ENCODE data around the gene MRPS34.
"Not testable (repeated sequence)": the region's sequence is repeated elsewhere in the genome, so short reads cannot be mapped to it uniquely, and the experiment has no call there.

The MRPS34 gene

GRCh38 chr16:1810536-1810935, 37.6 kb upstream of the MRPS34 start:
- Histone ChIP-seq H3K4me1 (ENCODE audit: control extremely low read depth in 1 of 4, control insufficient read depth in 4 of 4, insufficient read depth in 4 of 4, low read length in 3 of 4) (peaks cover 0 to 4% (median 3%) of the 10 kb centered on the region in 4 experiments), H3K27ac (ENCODE audit: insufficient read depth in 1 of 2, low read depth in 1 of 2, low read length in 2 of 2, poor library complexity in 1 of 2, severe bottlenecking in 2 of 2) (no peak overlapping the region), H3K36me3 (ENCODE audit: control insufficient read depth in 4 of 4, insufficient read depth in 4 of 4, low read length in 3 of 4) (peaks cover 4 to 48% (median 28%) of the 10 kb centered on the region in 4 experiments), H3K9me3 (ENCODE audit: control extremely low read depth in 1 of 5, control insufficient read depth in 4 of 5, insufficient read depth in 2 of 5, low read depth in 1 of 5, low read length in 4 of 5) (no peaks in the 10 kb centered on the region), H3K27me3 (replicated peaks in 2 of 5; ENCODE audit: control insufficient read depth in 4 of 5, insufficient read depth in 5 of 5, low read length in 4 of 5) (no peaks in the 10 kb centered on the region), H3K4me3 (ENCODE audit: control insufficient read depth in 1 of 7, extremely low read depth in 1 of 7, insufficient read depth in 4 of 7, low read depth in 2 of 7, low read length in 6 of 7) (no peak overlapping the region)
- no peak for DNase-seq
- ChIA-PET POLR2A (no interaction called here), CTCF (interaction anchor here (0.6 to 1.6 kb wide), 3 partner anchors 17 to 1044 kb away, joined by 3 to 5 read pairs (median 3); partner anchors contain the start of genes FAHD1 and HAGH)
- WGBS (ENCODE audit: insufficient coverage) = over 99% methylated on average over 13 of the region's 16 CpGs

GRCh38 chr16:1810106-1810505, 37.2 kb upstream of the MRPS34 start:
- CTCF ChIA-PET = interaction anchor here (0.6 to 1.6 kb wide), 3 partner anchors 17 to 1045 kb away, joined by 3 to 5 read pairs (median 3); partner anchors contain the start of genes FAHD1 and HAGH

GRCh38 chr16:1809281-1809801, 36.4 kb upstream of the MRPS34 start:
- Histone ChIP-seq H3K27ac (ENCODE audit: insufficient read depth in 1 of 2, low read depth in 1 of 2, low read length in 2 of 2, poor library complexity in 1 of 2, severe bottlenecking in 2 of 2) (no peak overlapping the region), H3K36me3 (ENCODE audit: control insufficient read depth in 4 of 4, insufficient read depth in 4 of 4, low read length in 3 of 4) (peaks cover 4 to 41% (median 26%) of the 10 kb centered on the region in 4 experiments), H3K4me3 (ENCODE audit: control insufficient read depth in 1 of 7, extremely low read depth in 1 of 7, insufficient read depth in 4 of 7, low read depth in 2 of 7, low read length in 6 of 7) (no peak overlapping the region), H3K9me3 (ENCODE audit: control extremely low read depth in 1 of 5, control insufficient read depth in 4 of 5, insufficient read depth in 2 of 5, low read depth in 1 of 5, low read length in 4 of 5) (no peaks in the 10 kb centered on the region), H3K27me3 (replicated peaks in 2 of 5; ENCODE audit: control insufficient read depth in 4 of 5, insufficient read depth in 5 of 5, low read length in 4 of 5) (no peaks in the 10 kb centered on the region), H3K4me1 (ENCODE audit: control extremely low read depth in 1 of 4, control insufficient read depth in 4 of 4, insufficient read depth in 4 of 4, low read length in 3 of 4) (peaks cover 0 to 4% (median 3%) of the 10 kb centered on the region in 4 experiments)
- no peak for DNase-seq
- CTCF ChIA-PET = no interaction called here
- WGBS (ENCODE audit: insufficient coverage) = 89% methylated on average over 22 of the region's 28 CpGs
- POLR2A ChIA-PET = no interaction called here

More at GRCh38 chr16:1810106-1810505, 37.2 kb upstream of the MRPS34 start:
- H3K9me3 ChIP-seq (ENCODE audit: control extremely low read depth in 1 of 5, control insufficient read depth in 4 of 5, insufficient read depth in 2 of 5, low read depth in 1 of 5, low read length in 4 of 5) = no peaks in the 10 kb centered on the region
- peaks cover 4 to 44% (median 25%) of the 10 kb centered on the region in 4 experiments for H3K36me3 ChIP-seq (ENCODE audit: control insufficient read depth in 4 of 4, insufficient read depth in 4 of 4, low read length in 3 of 4)
- 100% methylated on average over 8 of the region's 16 CpGs for WGBS (ENCODE audit: insufficient coverage)
- H3K4me3 ChIP-seq (ENCODE audit: control insufficient read depth in 1 of 7, extremely low read depth in 1 of 7, insufficient read depth in 4 of 7, low read depth in 2 of 7, low read length in 6 of 7) = no peak overlapping the region
- no peak overlapping the region for H3K27ac ChIP-seq (ENCODE audit: insufficient read depth in 1 of 2, low read depth in 1 of 2, low read length in 2 of 2, poor library complexity in 1 of 2, severe bottlenecking in 2 of 2)
- H3K4me1 ChIP-seq (ENCODE audit: control extremely low read depth in 1 of 4, control insufficient read depth in 4 of 4, insufficient read depth in 4 of 4, low read length in 3 of 4) = peaks cover 0 to 4% (median 3%) of the 10 kb centered on the region in 4 experiments
- DNase-seq = no peak
- POLR2A ChIA-PET = no interaction called here
- no peaks in the 10 kb centered on the region for H3K27me3 ChIP-seq (replicated peaks in 2 of 5; ENCODE audit: control insufficient read depth in 4 of 5, insufficient read depth in 5 of 5, low read length in 4 of 5)

- H3K9me3 ChIP-seq (ENCODE audit: control extremely low read depth in 1 of 5, control insufficient read depth in 4 of 5, insufficient read depth in 2 of 5, low read depth in 1 of 5, low read length in 4 of 5) = no peaks in the 10 kb centered on the region
- H3K36me3 ChIP-seq (ENCODE audit: control insufficient read depth in 4 of 4, insufficient read depth in 4 of 4, low read length in 3 of 4) = peaks cover 4 to 40% (median 25%) of the 10 kb centered on the region in 4 experiments
- WGBS (ENCODE audit: insufficient coverage) = 86% methylated on average over 16 of the region's 18 CpGs
- ChIA-PET CTCF (no interaction called here), POLR2A (no interaction called here)
- no peak overlapping the region for H3K27ac ChIP-seq (ENCODE audit: insufficient read depth in 1 of 2, low read depth in 1 of 2, low read length in 2 of 2, poor library complexity in 1 of 2, severe bottlenecking in 2 of 2)
- no peak overlapping the region for H3K4me3 ChIP-seq (ENCODE audit: control insufficient read depth in 1 of 7, extremely low read depth in 1 of 7, insufficient read depth in 4 of 7, low read depth in 2 of 7, low read length in 6 of 7)
- peaks cover 0 to 4% (median 3%) of the 10 kb centered on the region in 4 experiments for H3K4me1 ChIP-seq (ENCODE audit: control extremely low read depth in 1 of 4, control insufficient read depth in 4 of 4, insufficient read depth in 4 of 4, low read length in 3 of 4)
- H3K27me3 ChIP-seq (replicated peaks in 2 of 5; ENCODE audit: control insufficient read depth in 4 of 5, insufficient read depth in 5 of 5, low read length in 4 of 5) = no peaks in the 10 kb centered on the region
- no peak for DNase-seq
These were observed 35.8 kb upstream of the MRPS34 start for GRCh38 chr16:1808691-1809090.

- Histone ChIP-seq H3K4me1 (ENCODE audit: control extremely low read depth in 1 of 4, control insufficient read depth in 4 of 4, insufficient read depth in 4 of 4, low read length in 3 of 4) (peaks cover 0 to under 1% (median 0%) of the 10 kb centered on the region in 4 experiments), H3K9me3 (ENCODE audit: control extremely low read depth in 1 of 5, control insufficient read depth in 4 of 5, insufficient read depth in 2 of 5, low read depth in 1 of 5, low read length in 4 of 5) (no peaks in the 10 kb centered on the region), H3K27me3 (replicated peaks in 2 of 5; ENCODE audit: control insufficient read depth in 4 of 5, insufficient read depth in 5 of 5, low read length in 4 of 5) (no peaks in the 10 kb centered on the region), H3K4me3 (ENCODE audit: control insufficient read depth in 1 of 7, extremely low read depth in 1 of 7, insufficient read depth in 4 of 7, low read depth in 2 of 7, low read length in 6 of 7) (no peak overlapping the region), H3K36me3 (ENCODE audit: control insufficient read depth in 4 of 4, insufficient read depth in 4 of 4, low read length in 3 of 4) (peaks cover 2 to 34% (median 22%) of the 10 kb centered on the region in 4 experiments), H3K27ac (ENCODE audit: insufficient read depth in 1 of 2, low read depth in 1 of 2, low read length in 2 of 2, poor library complexity in 1 of 2, severe bottlenecking in 2 of 2) (no peak overlapping the region)
- POLR2A ChIA-PET = no interaction called here
- DNase-seq = no peak
- CTCF ChIA-PET = no interaction called here
- 82% methylated on average over 7 of the region's 10 CpGs for WGBS (ENCODE audit: insufficient coverage)
These were observed 34.7 kb upstream of the MRPS34 start for GRCh38 chr16:1807626-1808025.

GRCh38 chr16:1800701-1801100, 27.8 kb upstream of the MRPS34 start:
- Histone ChIP-seq H3K4me3 (ENCODE audit: control insufficient read depth in 1 of 7, extremely low read depth in 1 of 7, insufficient read depth in 4 of 7, low read depth in 2 of 7, low read length in 6 of 7) (no peak overlapping the region), H3K9me3 (ENCODE audit: control extremely low read depth in 1 of 5, control insufficient read depth in 4 of 5, insufficient read depth in 2 of 5, low read depth in 1 of 5, low read length in 4 of 5) (peaks cover 0 to 11% (median 4%) of the 10 kb centered on the region in 5 experiments), H3K4me1 (ENCODE audit: control extremely low read depth in 1 of 4, control insufficient read depth in 4 of 4, insufficient read depth in 4 of 4, low read length in 3 of 4) (no peaks in the 10 kb centered on the region), H3K27ac (ENCODE audit: insufficient read depth in 1 of 2, low read depth in 1 of 2, low read length in 2 of 2, poor library complexity in 1 of 2, severe bottlenecking in 2 of 2) (no peak overlapping the region), H3K27me3 (replicated peaks in 2 of 5; ENCODE audit: control insufficient read depth in 4 of 5, insufficient read depth in 5 of 5, low read length in 4 of 5) (no peaks in the 10 kb centered on the region), H3K36me3 (ENCODE audit: control insufficient read depth in 4 of 4, insufficient read depth in 4 of 4, low read length in 3 of 4) (peaks cover 0 to 2% (median under 1%) of the 10 kb centered on the region in 4 experiments)
- no peak for DNase-seq
- WGBS (ENCODE audit: insufficient coverage) = 87% methylated on average over 10 of the region's 10 CpGs
- POLR2A ChIA-PET = no interaction called here
- CTCF ChIA-PET = no interaction called here

GRCh38 chr16:1799263-1799662, 26.3 kb upstream of the MRPS34 start:
- DNase-seq = peak in 1 of 3 donors; percentile 11
- POLR2A ChIA-PET; H3K4me3 ChIP-seq (ENCODE audit: control insufficient read depth in 1 of 7, extremely low read depth in 1 of 7, insufficient read depth in 4 of 7, low read depth in 2 of 7, low read length in 6 of 7); H3K27ac ChIP-seq (ENCODE audit: insufficient read depth in 1 of 2, low read depth in 1 of 2, low read length in 2 of 2, poor library complexity in 1 of 2, severe bottlenecking in 2 of 2); H3K27me3 ChIP-seq (replicated peaks in 2 of 5; ENCODE audit: control insufficient read depth in 4 of 5, insufficient read depth in 5 of 5, low read length in 4 of 5); CTCF ChIA-PET; H3K4me1 ChIP-seq (ENCODE audit: control extremely low read depth in 1 of 4, control insufficient read depth in 4 of 4, insufficient read depth in 4 of 4, low read length in 3 of 4); H3K36me3 ChIP-seq (ENCODE audit: control insufficient read depth in 4 of 4, insufficient read depth in 4 of 4, low read length in 3 of 4): not testable (repeated sequence)
- peaks cover 0 to 11% (median 4%) of the 10 kb centered on the region in 5 experiments for H3K9me3 ChIP-seq (ENCODE audit: control extremely low read depth in 1 of 5, control insufficient read depth in 4 of 5, insufficient read depth in 2 of 5, low read depth in 1 of 5, low read length in 4 of 5)
- WGBS (ENCODE audit: insufficient coverage) = 93% methylated on average over 3 of the region's 5 CpGs
